ENCODE results near the gene PKN1. TPM values are rescaled to one million over a fixed set of nuclear protein-coding genes. Genes with fewer than 3 reads are reported as not detected.
A peak's percentile ranks its signal among the peaks of the same experiment; 100 is the strongest.

Gene PKN1
- total and polyA plus RNA-seq, 9 of the 15 experiments (the other 6 are each of a cell fraction or from before 2014, with no cell fraction given), result 0.30 to 228 (median 77.5) TPM

DNA sequence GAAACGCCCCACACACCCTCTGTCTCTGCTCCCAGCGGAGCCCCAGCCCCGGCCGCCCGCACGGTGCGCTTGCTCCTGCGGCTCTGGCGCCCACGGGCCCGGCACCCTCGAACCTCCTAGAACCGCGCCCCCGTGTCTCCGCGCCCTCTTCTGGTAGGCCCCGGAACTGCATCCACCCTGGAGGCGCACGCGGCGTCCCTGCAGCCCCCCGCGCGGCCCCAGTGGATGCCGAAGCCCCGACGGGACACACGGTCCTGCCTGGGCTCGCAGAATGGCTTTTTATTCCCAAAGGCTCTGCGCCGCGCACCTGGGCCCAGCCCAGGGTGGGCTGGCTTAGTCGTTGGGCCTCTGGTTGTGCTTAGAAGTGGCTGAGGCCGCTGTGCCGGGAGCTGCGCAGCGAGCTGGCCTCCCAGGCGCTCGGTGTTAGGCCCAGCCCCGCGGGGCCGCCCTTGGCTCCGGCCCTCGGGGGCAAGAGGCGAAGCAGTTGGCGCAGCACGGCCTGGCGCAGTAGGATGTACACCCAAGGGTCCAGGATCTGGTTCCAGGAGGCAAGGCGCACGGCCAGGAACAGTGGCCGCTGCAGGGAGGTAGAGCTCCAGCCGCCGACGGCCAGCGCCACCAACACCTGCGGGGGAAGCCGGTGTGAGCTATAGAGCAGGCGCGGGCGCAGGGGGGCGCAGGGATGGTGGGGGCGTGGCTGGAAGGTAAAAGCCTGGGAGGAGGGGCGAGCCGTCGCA lies 39.3 kb downstream of the PKN1 start (continued):
- TF ChIP-seq HNRNPLL (IDR thresholded peaks at IDR 0.05; ENCODE audit: low read depth, low read length, poor library complexity, severe bottlenecking) (peak; percentile 91), ZNF583 (CRISPR knock-in tag; IDR thresholded peaks at IDR 0.05) (0 out of 2 replicates have a peak, but pooled peaks have one; percentile 23), TAF7 (tag; IDR thresholded peaks at IDR 0.05) (no peak), HOMEZ (CRISPR knock-in tag; IDR thresholded peaks at IDR 0.05) (0 out of 2 replicates have a peak, but pooled peaks have one; percentile 44), CGGBP1 (CRISPR knock-in tag; IDR thresholded peaks at IDR 0.05) (no peak), ZNF75A (CRISPR knock-in tag; IDR thresholded peaks at IDR 0.05) (peak; percentile 29; the same call in 1 of the 2 replicates), STAT5A (IDR thresholded peaks at IDR 0.05; ENCODE audit: borderline replicate concordance, low read length) (no peak), SAP30 (IDR thresholded peaks at IDR 0.05; ENCODE audit: borderline replicate concordance, insufficient read depth, low read depth, low read length, poor library complexity, severe bottlenecking) (no peak), TEAD4 (IDR thresholded peaks at IDR 0.05; ENCODE audit: low read length) (no peak), TEAD4 (CRISPR knock-in tag; IDR thresholded peaks at IDR 0.05; ENCODE audit: borderline replicate concordance) (no peak), GATAD2A (IDR thresholded peaks at IDR 0.05) (peak; percentile 46), ZNF282 (CRISPR knock-in tag; IDR thresholded peaks at IDR 0.05) (no peak), POU5F1 (IDR thresholded peaks at IDR 0.05; ENCODE audit: borderline replicate concordance, low read depth, low read length, partially characterized antibody) (no peak), CTBP1 (IDR thresholded peaks at IDR 0.05; ENCODE audit: borderline replicate concordance) (peak; percentile 71), RAD21 (CRISPR knock-in tag; conservative IDR thresholded peaks at IDR 0.05 in 1 of 2, IDR thresholded peaks at IDR 0.05 in 1 of 2) (peak; percentile 56 to 69), ZBTB7A (IDR thresholded peaks at IDR 0.05; ENCODE audit: borderline replicate concordance, control insufficient read depth, low read depth, low read length) (peak; percentile 96), ZNF274 (IDR thresholded peaks at IDR 0.05; ENCODE audit: borderline replicate concordance, low read depth, low read length) (no peak)
- TF ChIP-seq, protein P1, sequence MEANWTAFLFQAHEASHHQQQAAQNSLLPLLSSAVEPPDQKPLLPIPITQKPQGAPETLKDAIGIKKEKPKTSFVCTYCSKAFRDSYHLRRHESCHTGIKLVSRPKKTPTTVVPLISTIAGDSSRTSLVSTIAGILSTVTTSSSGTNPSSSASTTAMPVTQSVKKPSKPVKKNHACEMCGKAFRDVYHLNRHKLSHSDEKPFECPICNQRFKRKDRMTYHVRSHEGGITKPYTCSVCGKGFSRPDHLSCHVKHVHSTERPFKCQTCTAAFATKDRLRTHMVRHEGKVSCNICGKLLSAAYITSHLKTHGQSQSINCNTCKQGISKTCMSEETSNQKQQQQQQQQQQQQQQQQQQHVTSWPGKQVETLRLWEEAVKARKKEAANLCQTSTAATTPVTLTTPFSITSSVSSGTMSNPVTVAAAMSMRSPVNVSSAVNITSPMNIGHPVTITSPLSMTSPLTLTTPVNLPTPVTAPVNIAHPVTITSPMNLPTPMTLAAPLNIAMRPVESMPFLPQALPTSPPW (CRISPR knock-in tag; IDR thresholded peaks at IDR 0.05), result peak; percentile 50
